Epithelial cell of prostate (primary cell): Measurements from ENCODE around the gene SH3GLB2.
"Not testable (repeated sequence)": the region's sequence is repeated elsewhere in the genome, so short reads cannot be mapped to it uniquely, and the experiment has no call there.

Experiments used
- DNase-seq: peaks from one replicate; pipeline ENCODE4 v3.0.0-alpha.2; 2011; ENCODE audit warnings: low read depth, low spot score
- H3K27ac ChIP-seq: fragments of 450-650 bp; 2 replicates; pipeline ENCODE4 v1.5.1; 2017; ENCODE audit warnings: mild to moderate bottlenecking

SH3GLB2 gene

GRCh38 chr9:129004173-129004572 lies 24.0 kb downstream of the SH3GLB2 start:
- not testable (repeated sequence) for H3K27ac ChIP-seq, DNase-seq

- no peak overlapping the region for H3K27ac ChIP-seq
- no peak for DNase-seq
Observed at GRCh38 chr9:129002992-129003391, 25.1 kb downstream of the SH3GLB2 start.

- no peak overlapping the region for H3K27ac ChIP-seq
- DNase-seq = no peak
Observed at GRCh38 chr9:129001504-129002325, 26.4 kb downstream of the SH3GLB2 start.

- no peak for DNase-seq
- H3K27ac ChIP-seq = no peak overlapping the region
Observed at GRCh38 chr9:128999581-129000206, 28.4 kb downstream of the SH3GLB2 start.

GRCh38 chr9:128998462-128998861 lies 29.7 kb downstream of the SH3GLB2 start:
- DNase-seq = no peak
- H3K27ac ChIP-seq = peak overlapping the region; percentile 11

GRCh38 chr9:128995791-128996190 lies 32.3 kb downstream of the SH3GLB2 start:
- peak overlapping the region; percentile 64 for H3K27ac ChIP-seq
- DNase-seq = peak; percentile 34

- no peak for DNase-seq
- no peak overlapping the region for H3K27ac ChIP-seq
Observed at GRCh38 chr9:128992995-128993394, 35.1 kb downstream of the SH3GLB2 start.

- DNase-seq = no peak
Observed at GRCh38 chr9:128987805-128988204, 40.3 kb downstream of the SH3GLB2 start.

GRCh38 chr9:128986671-128987070 lies 41.5 kb downstream of the SH3GLB2 start:
- H3K27ac ChIP-seq = peak overlapping the region; percentile 26
- no peak for DNase-seq

More at GRCh38 chr9:128987805-128988204, 40.3 kb downstream of the SH3GLB2 start:
- H3K27ac ChIP-seq = peak overlapping the region; percentile 26

- no peak for DNase-seq
- no peak overlapping the region for H3K27ac ChIP-seq
Observed at GRCh38 chr9:128983536-128983935, 44.6 kb downstream of the SH3GLB2 start.

GRCh38 chr9:128979111-128979510 lies 49.0 kb downstream of the SH3GLB2 start:
- no peak for DNase-seq
- no peak overlapping the region for H3K27ac ChIP-seq

GRCh38 chr9:128972956-128973355 lies 55.2 kb downstream of the SH3GLB2 start:
- no peak for DNase-seq
- peak overlapping the region; percentile 26 for H3K27ac ChIP-seq

- DNase-seq = no peak
- H3K27ac ChIP-seq = no peak overlapping the region
Observed at GRCh38 chr9:128969491-128969890, 58.6 kb downstream of the SH3GLB2 start.

- H3K27ac ChIP-seq, DNase-seq: not testable (repeated sequence)
Observed at GRCh38 chr9:128961403-128961802, 66.7 kb downstream of the SH3GLB2 start.
